K562 (cell line): ENCODE results near the gene IFT52. TPM values are rescaled to one million over a fixed set of nuclear protein-coding genes. Genes with fewer than 3 reads are reported as not detected.

Experiments
- CREB1 ChIP-seq, 2 experiments: sonication (generic) in 1 of 2; formaldehyde crosslinking in 1 of 2; IDR thresholded peaks; 2 replicates each; pipeline versions ENCODE4 v1.6.1 to v1.8.0; 2012 to 2022; ENCODE audit warnings: inconsistent platforms in 1 of 2, mild to moderate bottlenecking in 1 of 2, missing genetic modification reagents in 1 of 2, moderate library complexity in 1 of 2
- E2F4 ChIP-seq: sonication (generic); formaldehyde crosslinking; IDR thresholded peaks from 2 replicates; pipeline ENCODE4 v1.8.0; 2022; ENCODE audit warnings: mild to moderate bottlenecking, low read depth, missing genetic modification reagents
- E2F5 ChIP-seq: sonication (generic); formaldehyde crosslinking; IDR thresholded peaks from 2 replicates; pipeline ENCODE4 v1.8.0; 2022; ENCODE audit warnings: mild to moderate bottlenecking, missing genetic modification reagents
- FOXP4 ChIP-seq: sonication (generic); formaldehyde crosslinking; IDR thresholded peaks from 2 replicates; pipeline ENCODE4 v1.8.0; 2022; ENCODE audit warnings: mild to moderate bottlenecking, missing genetic modification reagents, borderline replicate concordance
- HNRNPUL1 ChIP-seq: fragments of 200-400 bp; formaldehyde crosslinking; IDR thresholded peaks from 2 replicates; pipeline ENCODE4 v1.6.1; 2017; ENCODE audit warnings: low read length
- ILF3 ChIP-seq: fragments of 450-650 bp; IDR thresholded peaks from 2 replicates; pipeline ENCODE4 v1.6.1; 2018; ENCODE audit warnings: antibody characterized with exemption, mild to moderate bottlenecking, moderate library complexity, borderline replicate concordance
- IRF1 ChIP-seq: sonication (generic); formaldehyde crosslinking; IDR thresholded peaks from 2 replicates; pipeline ENCODE4 v1.8.0; 2022; ENCODE audit warnings: missing genetic modification reagents, mild to moderate bottlenecking, borderline replicate concordance
- KLF16 ChIP-seq: IDR thresholded peaks from 2 replicates; pipeline ENCODE4 v1.6.1; 2016; ENCODE audit warnings: antibody characterized with exemption
- MEF2A ChIP-seq: IDR thresholded peaks from 2 replicates; pipeline ENCODE4 v1.6.1; 2011; ENCODE audit warnings: low read depth, mild to moderate bottlenecking, low read length, moderate library complexity; ENCODE audit not compliant: control insufficient read depth
- NEUROD1 ChIP-seq: fragments of 150-350 bp; IDR thresholded peaks from 2 replicates; pipeline ENCODE4 v1.6.1; 2014; ENCODE audit warnings: borderline replicate concordance, low read length, low read depth; ENCODE audit not compliant: partially characterized antibody
- NFE2L1 ChIP-seq: fragments of 450-650 bp; IDR thresholded peaks from 2 replicates; pipeline ENCODE4 v1.6.1; 2016; ENCODE audit warnings: missing genetic modification characterization, low read depth, mild to moderate bottlenecking, missing compliant biosample characterization, moderate library complexity, borderline replicate concordance
- NR1H2 ChIP-seq: sonication (generic); formaldehyde crosslinking; IDR thresholded peaks from 2 replicates; pipeline ENCODE4 v1.4.0; 2020; ENCODE audit warnings: mild to moderate bottlenecking, missing genetic modification reagents
- NR2C2 ChIP-seq, 2 experiments: fragments of 200-800 bp in 1 of 2; sonication (Bioruptor generic) in 1 of 2; sonication (generic) in 1 of 2; formaldehyde crosslinking in 1 of 2; IDR thresholded peaks; 2 replicates each; pipeline versions ENCODE4 v1.6.1 to v1.8.0; 2016 to 2022; ENCODE audit warnings: mild to moderate bottlenecking in 1 of 2, missing compliant biosample characterization in 1 of 2, missing genetic modification characterization in 1 of 2, missing genetic modification reagents in 1 of 2
- POLR2AphosphoS2 ChIP-seq: IDR thresholded peaks from 2 replicates; pipeline ENCODE4 v1.6.1; 2012; ENCODE audit warnings: low read length, improper control_type of control experiment
- PREB ChIP-seq: sonication (generic); formaldehyde crosslinking; IDR thresholded peaks from 2 replicates; pipeline ENCODE4 v1.8.1; 2023; ENCODE audit warnings: mild to moderate bottlenecking, missing genetic modification reagents
- TOE1 ChIP-seq, 2 experiments: fragments of 450-650 bp in 1 of 2; sonication (generic) in 1 of 2; formaldehyde crosslinking in 1 of 2; IDR thresholded peaks; 2 replicates each; pipeline versions ENCODE4 v1.7.1 to v1.8.0; 2016 to 2022; ENCODE audit warnings: borderline replicate concordance in 2 of 2, mild to moderate bottlenecking in 2 of 2, antibody characterized with exemption in 1 of 2, inconsistent platforms in 1 of 2, low read depth in 1 of 2, missing genetic modification reagents in 1 of 2, moderate library complexity in 1 of 2
- XRCC5 ChIP-seq: fragments of 200-400 bp; formaldehyde crosslinking; IDR thresholded peaks from 2 replicates; pipeline ENCODE4 v1.6.1; 2017; ENCODE audit warnings: low read depth, mild to moderate bottlenecking, low read length
- ZNF589 ChIP-seq: fragments of 200-800 bp; sonication (Bioruptor generic); IDR thresholded peaks from 2 replicates; pipeline ENCODE4 v1.6.1; 2016; ENCODE audit warnings: low read depth, missing genetic modification characterization, missing compliant biosample characterization
- polyA plus RNA-seq, 8 experiments: library from polyadenylated mRNA; depleted of rRNA in 4 of 8; stranded (reverse) in 5 of 8; unstranded in 3 of 8; fragments of >200 nt; fragmentation: Nextera tagmentation in 2 of 8; fragmentation: Illumina TruSeq in 1 of 8; extraction: Ambion mirVana in 2 of 8; extraction: Trizol in 1 of 8; gene quantifications; 2 replicates each; pipeline versions ENCODE4 v1.2.1 to v1.2.3, GENCODE V29; 2011 to 2014; ENCODE audit warnings: inconsistent platforms in 1 of 8, missing spikeins in 1 of 8
- total RNA-seq, 7 experiments: library from RNA; depleted of rRNA in 6 of 7; stranded (reverse); fragments of >200 nt in 6 of 7; fragmentation: Illumina TruSeq in 2 of 7; extraction: Trizol in 2 of 7; gene quantifications; 2 replicates each; pipeline versions ENCODE4 v1.2.1 to v1.2.3, GENCODE V29; 2011 to 2021; ENCODE audit warnings: low replicate concordance in 1 of 7

IFT52 gene
- total and polyA plus RNA-seq, 9 of the 15 experiments (the other 6 are each of a cell fraction or from before 2014, with no cell fraction given): 11.0 to 31.4 (median 20.4) TPM

- TF ChIP-seq E2F4 (no peak), IRF1 (no peak), NR2C2 (CRISPR knock-in tag; IDR thresholded peaks at IDR 0.05) (no peak), NR2C2 (tag; IDR thresholded peaks at IDR 0.05) (peak; percentile 32; the same call in 1 of the 2 replicates), KLF16 (no peak), ILF3 (no peak), HNRNPUL1 (no peak), NR1H2 (CRISPR knock-in tag) (no peak), CREB1 (IDR thresholded peaks at IDR 0.05) (peak; percentile 91), CREB1 (CRISPR knock-in tag; IDR thresholded peaks at IDR 0.05) (peak; percentile 94), MEF2A (no peak), FOXP4 (no peak), NFE2L1 (no peak), NEUROD1 (peak; percentile 56), PREB (no peak), POLR2AphosphoS2 (no peak), XRCC5 (peak; percentile 76; the same call in 1 of the 2 replicates), ZNF589 (CRISPR knock-in tag) (no peak), TOE1 (IDR thresholded peaks at IDR 0.05; ENCODE audit: borderline replicate concordance) (peak; percentile 97), TOE1 (CRISPR knock-in tag; IDR thresholded peaks at IDR 0.05; ENCODE audit: borderline replicate concordance, low read depth) (no peak), E2F5 (no peak)
Measured at GRCh38 chr20:43590392-43591303, at the start of gene IFT52 (continued).
